ENCODE results near the gene DNAJC6.

The DNAJC6 gene

DNA sequence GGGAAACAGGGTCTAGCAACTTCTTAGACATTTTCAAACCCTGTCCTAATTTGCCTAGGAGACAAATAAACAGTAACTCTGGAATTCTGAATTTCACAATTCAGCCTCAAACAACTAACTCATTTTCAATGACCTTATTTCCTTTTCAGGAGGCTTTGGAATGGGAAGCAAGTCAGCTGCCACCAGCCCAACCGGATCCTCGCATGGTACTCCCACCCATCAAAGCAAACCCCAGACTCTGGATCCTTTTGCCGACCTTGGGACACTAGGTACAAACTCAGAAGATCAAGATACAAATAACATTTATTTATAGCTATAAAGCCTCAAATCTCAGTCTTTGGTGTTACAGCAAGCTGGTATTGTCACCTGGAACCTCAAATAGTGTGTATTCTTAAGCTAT, 92.3 kb downstream of the DNAJC6 start:
- TF ChIP-seq, protein P1, sequence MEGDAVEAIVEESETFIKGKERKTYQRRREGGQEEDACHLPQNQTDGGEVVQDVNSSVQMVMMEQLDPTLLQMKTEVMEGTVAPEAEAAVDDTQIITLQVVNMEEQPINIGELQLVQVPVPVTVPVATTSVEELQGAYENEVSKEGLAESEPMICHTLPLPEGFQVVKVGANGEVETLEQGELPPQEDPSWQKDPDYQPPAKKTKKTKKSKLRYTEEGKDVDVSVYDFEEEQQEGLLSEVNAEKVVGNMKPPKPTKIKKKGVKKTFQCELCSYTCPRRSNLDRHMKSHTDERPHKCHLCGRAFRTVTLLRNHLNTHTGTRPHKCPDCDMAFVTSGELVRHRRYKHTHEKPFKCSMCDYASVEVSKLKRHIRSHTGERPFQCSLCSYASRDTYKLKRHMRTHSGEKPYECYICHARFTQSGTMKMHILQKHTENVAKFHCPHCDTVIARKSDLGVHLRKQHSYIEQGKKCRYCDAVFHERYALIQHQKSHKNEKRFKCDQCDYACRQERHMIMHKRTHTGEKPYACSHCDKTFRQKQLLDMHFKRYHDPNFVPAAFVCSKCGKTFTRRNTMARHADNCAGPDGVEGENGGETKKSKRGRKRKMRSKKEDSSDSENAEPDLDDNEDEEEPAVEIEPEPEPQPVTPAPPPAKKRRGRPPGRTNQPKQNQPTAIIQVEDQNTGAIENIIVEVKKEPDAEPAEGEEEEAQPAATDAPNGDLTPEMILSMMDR (IDR thresholded peaks at IDR 0.05; ENCODE audit: borderline replicate concordance, insufficient read depth, low read depth, low read length) = no peak
- no peak overlapping the region for H3K4me3 ChIP-seq (ENCODE audit: low read depth, low read length)

DNA sequence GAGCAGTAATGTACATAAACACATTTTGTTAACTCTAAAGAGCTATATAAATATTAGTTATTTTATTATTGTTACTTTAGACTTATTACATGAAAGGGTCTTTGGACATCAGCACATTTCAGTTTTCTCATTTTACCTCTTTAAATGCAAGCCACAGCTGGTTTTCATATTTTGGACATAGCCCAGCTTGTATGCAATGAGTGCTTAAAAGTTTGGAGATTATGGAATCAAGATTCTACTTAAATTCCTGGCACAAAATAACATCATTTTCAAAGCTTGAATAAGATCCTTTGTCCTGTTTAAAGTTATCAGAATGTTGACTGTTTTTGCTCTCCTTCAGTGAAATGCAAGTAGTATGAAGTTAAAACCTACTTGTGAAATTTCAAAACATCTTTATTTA, 95.6 kb downstream of the DNAJC6 start:
- TF ChIP-seq, protein P1 (IDR thresholded peaks at IDR 0.05; ENCODE audit: borderline replicate concordance, insufficient read depth, low read depth, low read length) = no peak
- H3K4me3 ChIP-seq (ENCODE audit: low read depth, low read length) = no peak overlapping the region

DNA sequence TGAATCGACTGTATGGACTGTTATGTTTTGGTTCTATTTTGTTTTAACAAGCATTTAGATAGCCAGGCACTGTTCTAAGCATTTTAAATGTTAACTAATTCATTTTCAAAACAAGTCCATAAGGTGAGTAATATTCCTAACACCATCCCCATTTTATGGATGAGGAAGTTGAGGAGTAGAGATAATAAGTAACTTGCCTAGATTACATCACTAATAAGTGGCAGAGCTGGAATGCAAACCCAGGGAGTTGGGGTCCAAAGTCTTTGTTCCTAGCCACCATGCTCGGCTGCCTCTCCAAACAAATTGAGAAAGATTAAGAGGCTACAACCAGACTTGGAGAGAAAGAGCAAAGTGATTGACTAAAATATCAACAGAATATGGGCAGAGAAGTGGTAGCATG, 98.5 kb downstream of the DNAJC6 start:
- TF ChIP-seq, protein P1 (IDR thresholded peaks at IDR 0.05; ENCODE audit: borderline replicate concordance, insufficient read depth, low read depth, low read length) = no peak
- no peak overlapping the region for H3K4me3 ChIP-seq (ENCODE audit: low read depth, low read length)

DNA sequence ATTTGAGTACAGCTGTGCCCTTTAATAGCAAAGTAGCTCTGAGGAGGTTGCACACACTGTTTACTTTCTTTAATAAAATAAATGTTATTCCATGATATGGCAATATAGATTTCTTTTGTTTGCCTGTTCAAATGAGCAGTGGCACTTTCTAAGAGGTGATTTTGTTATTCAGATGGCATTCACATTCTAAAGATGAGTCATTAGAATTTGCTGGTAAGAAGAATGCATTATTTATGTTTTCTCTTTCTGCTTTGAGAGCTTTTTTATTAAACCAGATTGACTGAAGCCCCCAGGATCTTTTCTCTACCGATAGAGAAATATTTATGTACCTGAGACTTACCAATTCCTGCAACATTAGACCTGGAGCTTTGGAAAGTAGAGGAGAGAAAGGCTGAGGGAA, 100.0 kb downstream of the DNAJC6 start:
- TF ChIP-seq, protein P1 (IDR thresholded peaks at IDR 0.05; ENCODE audit: borderline replicate concordance, insufficient read depth, low read depth, low read length) = no peak
- H3K4me3 ChIP-seq (ENCODE audit: low read depth, low read length) = no peak overlapping the region

DNA sequence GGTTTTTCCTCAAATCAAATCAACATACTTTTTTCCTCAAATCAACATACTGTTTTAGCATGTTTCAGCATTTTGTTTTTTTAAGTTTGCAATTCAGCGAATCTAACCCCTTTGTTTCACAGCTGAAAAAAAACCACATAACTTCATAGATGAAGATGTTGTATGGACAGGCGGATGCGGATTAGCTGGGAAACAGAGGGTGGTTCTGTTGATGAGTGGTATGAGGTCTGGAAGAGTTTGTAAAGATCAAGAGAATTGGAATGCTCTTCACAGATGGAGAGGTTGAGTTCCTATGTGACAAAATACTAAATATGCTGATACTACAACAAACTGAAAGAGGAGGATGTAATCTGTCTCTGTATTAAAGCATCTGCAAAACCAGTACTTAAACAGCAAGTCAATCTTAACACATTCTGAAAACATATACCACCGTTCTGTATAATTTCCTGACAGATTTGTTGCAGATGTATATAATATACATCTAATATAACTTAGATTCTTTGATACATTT, 100.5 kb downstream of the DNAJC6 start:
- TF ChIP-seq, protein P1 (IDR thresholded peaks at IDR 0.05; ENCODE audit: borderline replicate concordance, insufficient read depth, low read depth, low read length) = no peak
- H3K4me3 ChIP-seq (ENCODE audit: low read depth, low read length) = no peak overlapping the region

DNA sequence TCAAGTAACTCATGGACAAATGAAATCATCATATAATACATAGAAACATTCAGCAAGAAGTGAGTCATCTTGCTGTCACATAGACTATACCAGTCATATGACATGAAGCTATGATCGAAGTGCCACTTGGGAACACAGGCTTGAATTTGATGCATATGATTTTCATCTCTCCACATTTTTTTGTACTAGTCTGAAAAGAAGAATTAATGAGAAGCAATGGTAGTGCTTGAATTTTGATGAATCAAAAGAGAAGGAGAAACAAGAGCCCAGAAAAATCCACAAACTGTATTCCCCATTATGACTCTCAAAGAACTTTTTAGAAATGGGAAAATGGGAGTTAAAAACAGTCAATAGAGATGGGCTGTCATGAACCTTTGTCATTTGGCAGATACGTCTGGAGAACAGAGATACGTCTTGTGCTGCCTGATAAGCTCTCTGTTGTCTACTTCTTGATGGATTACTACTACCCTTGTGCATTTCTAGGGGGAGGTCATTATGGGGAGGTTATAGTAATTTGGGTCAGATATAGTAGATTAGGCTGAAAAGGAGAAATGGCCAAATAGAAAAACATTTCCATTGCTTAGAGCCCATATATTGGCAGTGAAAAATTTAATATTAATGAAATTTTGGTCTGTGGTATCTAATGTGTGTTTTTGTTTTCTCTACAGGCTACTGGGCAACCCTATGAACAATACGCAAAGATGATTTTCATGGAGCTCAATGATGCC, 103.1 kb downstream of the DNAJC6 start:
- TF ChIP-seq, protein P1 (IDR thresholded peaks at IDR 0.05; ENCODE audit: borderline replicate concordance, insufficient read depth, low read depth, low read length) = no peak

DNA sequence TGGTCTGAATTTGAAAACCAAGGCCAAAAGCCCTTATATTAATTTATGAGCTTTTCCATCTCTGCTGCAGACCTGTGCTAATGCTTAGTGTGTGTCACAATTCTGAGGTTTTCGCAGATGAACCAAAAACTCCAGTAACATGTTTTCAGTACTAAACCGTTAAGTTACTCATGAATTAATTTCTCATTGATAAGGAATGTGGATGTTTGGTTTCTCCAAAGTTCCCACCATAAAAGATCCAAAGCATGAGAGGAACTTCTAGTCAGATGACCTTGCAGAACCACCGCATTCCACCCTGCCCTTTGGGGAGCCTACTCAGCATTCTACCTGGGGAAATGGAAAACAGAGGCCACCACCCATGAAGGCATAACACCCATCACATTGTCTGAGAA, 103.6 kb downstream of the DNAJC6 start:
- H3K4me3 ChIP-seq (ENCODE audit: low read depth, low read length) = no peak overlapping the region
- TF ChIP-seq, protein P1 (IDR thresholded peaks at IDR 0.05; ENCODE audit: borderline replicate concordance, insufficient read depth, low read depth, low read length) = no peak

More for the DNA sequence above, 103.1 kb downstream of the DNAJC6 start:
- no peak overlapping the region for H3K4me3 ChIP-seq (ENCODE audit: low read depth, low read length)
